ENCODE results near the gene TEK. TPM values are rescaled to one million over a fixed set of nuclear protein-coding genes. Genes with fewer than 3 reads are reported as not detected.
"Not testable (repeated sequence)": the region's sequence is repeated elsewhere in the genome, so short reads cannot be mapped to it uniquely, and the experiment has no call there.

TEK gene
- total RNA-seq (2014; rRNA removed; shearing (Covaris generic)) = 0.37 and 0.45 TPM in 2 replicates

- Histone ChIP-seq H3K36me3 (replicated peaks; ENCODE audit: control insufficient read depth, insufficient read depth, low read length) (no peaks in the 10 kb centered on the region), H3K4me3 (ENCODE audit: insufficient read depth, low read depth, low read length) (peak within 1 kb of the TSS; percentile 8; the same call in 1 of the 2 replicates), H3K27me3 (ENCODE audit: control insufficient read depth, insufficient read depth, low read length) (no peaks in the 10 kb centered on the region)
- DNase-seq = peak; percentile 22
Observed at GRCh38 chr9:27108981-27109541, at the start of gene TEK. Gene TEK, plus strand, starts transcription at chr9:27109225. Its CDS starts 366 bp downstream, at chr9:27109591.

- no peak for DNase-seq
- Histone ChIP-seq H3K27me3 (ENCODE audit: control insufficient read depth, insufficient read depth, low read length) (no peaks in the 10 kb centered on the region), H3K36me3 (replicated peaks; ENCODE audit: control insufficient read depth, insufficient read depth, low read length) (no peaks in the 10 kb centered on the region), H3K4me3 (ENCODE audit: insufficient read depth, low read depth, low read length) (no peak overlapping the region)
Observed at GRCh38 chr9:27059412-27059811, 49.6 kb upstream of the TEK start.

GRCh38 chr9:27059907-27060306 is 49.1 kb upstream of the TEK start:
- H3K27me3 ChIP-seq (ENCODE audit: control insufficient read depth, insufficient read depth, low read length) = no peaks in the 10 kb centered on the region
- no peak overlapping the region for H3K4me3 ChIP-seq (ENCODE audit: insufficient read depth, low read depth, low read length)
- DNase-seq = no peak
- no peaks in the 10 kb centered on the region for H3K36me3 ChIP-seq (replicated peaks; ENCODE audit: control insufficient read depth, insufficient read depth, low read length)

GRCh38 chr9:27065288-27065687 is 43.7 kb upstream of the TEK start:
- no peak overlapping the region for H3K4me3 ChIP-seq (ENCODE audit: insufficient read depth, low read depth, low read length)
- H3K27me3 ChIP-seq (ENCODE audit: control insufficient read depth, insufficient read depth, low read length) = no peaks in the 10 kb centered on the region
- H3K36me3 ChIP-seq (replicated peaks; ENCODE audit: control insufficient read depth, insufficient read depth, low read length) = no peaks in the 10 kb centered on the region
- no peak for DNase-seq

GRCh38 chr9:27073841-27074728 is 34.9 kb upstream of the TEK start:
- Histone ChIP-seq H3K4me3 (ENCODE audit: insufficient read depth, low read depth, low read length) (no peak overlapping the region), H3K36me3 (replicated peaks; ENCODE audit: control insufficient read depth, insufficient read depth, low read length) (no peaks in the 10 kb centered on the region)
- DNase-seq = no peak

GRCh38 chr9:27078685-27079084 is 30.3 kb upstream of the TEK start:
- no peaks in the 10 kb centered on the region for H3K36me3 ChIP-seq (replicated peaks; ENCODE audit: control insufficient read depth, insufficient read depth, low read length)
- no peak for DNase-seq
- no peaks in the 10 kb centered on the region for H3K27me3 ChIP-seq (ENCODE audit: control insufficient read depth, insufficient read depth, low read length)
- H3K4me3 ChIP-seq (ENCODE audit: insufficient read depth, low read depth, low read length) = no peak overlapping the region

More at GRCh38 chr9:27073841-27074728, 34.9 kb upstream of the TEK start:
- no peaks in the 10 kb centered on the region for H3K27me3 ChIP-seq (ENCODE audit: control insufficient read depth, insufficient read depth, low read length)

GRCh38 chr9:27085456-27085855 is 23.6 kb upstream of the TEK start:
- no peak for DNase-seq
- Histone ChIP-seq H3K27me3 (ENCODE audit: control insufficient read depth, insufficient read depth, low read length) (no peaks in the 10 kb centered on the region), H3K36me3 (replicated peaks; ENCODE audit: control insufficient read depth, insufficient read depth, low read length) (no peaks in the 10 kb centered on the region), H3K4me3 (ENCODE audit: insufficient read depth, low read depth, low read length) (no peak overlapping the region)

- Histone ChIP-seq H3K4me3 (ENCODE audit: insufficient read depth, low read depth, low read length) (no peak overlapping the region), H3K27me3 (ENCODE audit: control insufficient read depth, insufficient read depth, low read length) (no peaks in the 10 kb centered on the region), H3K36me3 (replicated peaks; ENCODE audit: control insufficient read depth, insufficient read depth, low read length) (no peaks in the 10 kb centered on the region)
- DNase-seq = no peak
Observed at GRCh38 chr9:27086818-27087680, 22.0 kb upstream of the TEK start.

GRCh38 chr9:27088981-27089380 is 20.0 kb upstream of the TEK start:
- no peak for DNase-seq
- Histone ChIP-seq H3K36me3 (replicated peaks; ENCODE audit: control insufficient read depth, insufficient read depth, low read length) (no peaks in the 10 kb centered on the region), H3K27me3 (ENCODE audit: control insufficient read depth, insufficient read depth, low read length) (no peaks in the 10 kb centered on the region), H3K4me3 (ENCODE audit: insufficient read depth, low read depth, low read length) (no peak overlapping the region)

- H3K36me3 ChIP-seq (replicated peaks; ENCODE audit: control insufficient read depth, insufficient read depth, low read length) = no peaks in the 10 kb centered on the region
- no peak for DNase-seq
- no peak overlapping the region for H3K4me3 ChIP-seq (ENCODE audit: insufficient read depth, low read depth, low read length)
- no peaks in the 10 kb centered on the region for H3K27me3 ChIP-seq (ENCODE audit: control insufficient read depth, insufficient read depth, low read length)
Observed at GRCh38 chr9:27089706-27090105, 19.3 kb upstream of the TEK start.

- DNase-seq = no peak
- H3K4me3 ChIP-seq (ENCODE audit: insufficient read depth, low read depth, low read length) = no peak overlapping the region
- H3K36me3 ChIP-seq (replicated peaks; ENCODE audit: control insufficient read depth, insufficient read depth, low read length) = no peaks in the 10 kb centered on the region
- no peaks in the 10 kb centered on the region for H3K27me3 ChIP-seq (ENCODE audit: control insufficient read depth, insufficient read depth, low read length)
Observed at GRCh38 chr9:27090231-27090630, 18.8 kb upstream of the TEK start.

- Histone ChIP-seq H3K36me3 (replicated peaks; ENCODE audit: control insufficient read depth, insufficient read depth, low read length) (no peaks in the 10 kb centered on the region), H3K4me3 (ENCODE audit: insufficient read depth, low read depth, low read length) (no peak overlapping the region), H3K27me3 (ENCODE audit: control insufficient read depth, insufficient read depth, low read length) (no peaks in the 10 kb centered on the region)
- no peak for DNase-seq
Observed at GRCh38 chr9:27090711-27091110, 18.3 kb upstream of the TEK start.

- not testable (repeated sequence) for DNase-seq; H3K27me3 ChIP-seq (ENCODE audit: control insufficient read depth, insufficient read depth, low read length); H3K36me3 ChIP-seq (replicated peaks; ENCODE audit: control insufficient read depth, insufficient read depth, low read length); H3K4me3 ChIP-seq (ENCODE audit: insufficient read depth, low read depth, low read length)
Observed at GRCh38 chr9:27092496-27092895, 16.5 kb upstream of the TEK start.

- H3K4me3 ChIP-seq (ENCODE audit: insufficient read depth, low read depth, low read length); H3K27me3 ChIP-seq (ENCODE audit: control insufficient read depth, insufficient read depth, low read length); H3K36me3 ChIP-seq (replicated peaks; ENCODE audit: control insufficient read depth, insufficient read depth, low read length); DNase-seq: not testable (repeated sequence)
Observed at GRCh38 chr9:27093384-27094067, 15.5 kb upstream of the TEK start.
